ENCODE data around the gene LONRF3.
"Not testable (repeated sequence)": the region's sequence is repeated elsewhere in the genome, so short reads cannot be mapped to it uniquely, and the experiment has no call there.

Gene LONRF3

GRCh38 chrX:118988911-118989310, 14.5 kb downstream of the LONRF3 start:
- no peak for TF ChIP-seq CTCF (conservative IDR thresholded peaks at IDR 0.05)
- H3K27ac ChIP-seq, result no peak overlapping the region

- H3K27ac ChIP-seq, result no peak overlapping the region
- no peak for TF ChIP-seq CTCF (conservative IDR thresholded peaks at IDR 0.05)
These were observed 15.5 kb downstream of the LONRF3 start for GRCh38 chrX:118989886-118990285.

GRCh38 chrX:118990512-118991227, 16.3 kb downstream of the LONRF3 start:
- TF ChIP-seq CTCF (conservative IDR thresholded peaks at IDR 0.05), result no peak
- no peak overlapping the region for H3K27ac ChIP-seq

- not testable (repeated sequence) for H3K27ac ChIP-seq
These were observed 18.2 kb downstream of the LONRF3 start for GRCh38 chrX:118992441-118993121.

- TF ChIP-seq CTCF (conservative IDR thresholded peaks at IDR 0.05), result no peak
- H3K27ac ChIP-seq, result peak overlapping the region; percentile 10; the same call in 1 of the 2 replicates
These were observed 29.0 kb downstream of the LONRF3 start for GRCh38 chrX:119003462-119003861.

- H3K27ac ChIP-seq, result no peak overlapping the region
- peak; percentile 77 for TF ChIP-seq CTCF (conservative IDR thresholded peaks at IDR 0.05)
These were observed 30.6 kb downstream of the LONRF3 start for GRCh38 chrX:119004920-119005524.

GRCh38 chrX:119007189-119007770, 32.9 kb downstream of the LONRF3 start:
- H3K27ac ChIP-seq, result no peak overlapping the region
- no peak for TF ChIP-seq CTCF (conservative IDR thresholded peaks at IDR 0.05)

All from VCaP (cell line).